Panc1 (cell line): ENCODE data around the gene NEK4.

Experiments used
- CTCF ChIP-seq: fragments of 450-650 bp; IDR thresholded peaks from 2 replicates; pipeline ENCODE4 v1.5.1; 2017; ENCODE audit warnings: mild to moderate bottlenecking
- POLR2AphosphoS5 ChIP-seq: IDR thresholded peaks from 2 replicates; pipeline ENCODE4 v1.6.1; 2012; ENCODE audit warnings: mild to moderate bottlenecking, low read depth, low read length, moderate library complexity
- REST ChIP-seq, 2 experiments: IDR thresholded peaks; 2 replicates each; pipeline ENCODE4 v1.6.1; 2011 to 2012; ENCODE audit warnings: low read depth in 2 of 2, control low read depth in 1 of 2, low read length in 1 of 2, mild to moderate bottlenecking in 1 of 2, moderate library complexity in 1 of 2; ENCODE audit not compliant: insufficient read depth in 1 of 2

GRCh38 chr3:52775877-52776276 lies 5.1 kb upstream of the NEK4 start:
- no peak for TF ChIP-seq CTCF
- no peak for TF ChIP-seq POLR2AphosphoS5
- no peak for TF ChIP-seq REST (IDR thresholded peaks at IDR 0.05; ENCODE audit: insufficient read depth in 1 of 2, low read depth in 2 of 2, low read length in 1 of 2)
